ENCODE measurements around the gene CYCS. TPM values are rescaled to one million over a fixed set of nuclear protein-coding genes. Genes with fewer than 3 reads are reported as not detected.
A peak's percentile ranks its signal among the peaks of the same experiment; 100 is the strongest.
"Not testable (repeated sequence)": the region's sequence is repeated elsewhere in the genome, so short reads cannot be mapped to it uniquely, and the experiment has no call there.

CYCS gene
- total and polyA plus RNA-seq, 2 donors: 73.7 to 114 TPM

- peaks cover 0 to 7% of the 10 kb centered on the region in 2 donors for H3K4me1 ChIP-seq (ENCODE audit: control insufficient read depth in 2 of 2, insufficient read depth in 2 of 2, low read length in 2 of 2)
- peak overlapping the region; percentile 79 to 84 for H3K4me3 ChIP-seq (ENCODE audit: low read length in 2 of 2)
- H3K36me3 ChIP-seq (ENCODE audit: control insufficient read depth in 2 of 2, insufficient read depth in 2 of 2, low read length in 1 of 2): peaks cover 16 to 29% of the 10 kb centered on the region in 2 donors
- H3K9me3 ChIP-seq (ENCODE audit: control insufficient read depth in 2 of 2, insufficient read depth in 1 of 2, low read length in 1 of 2): no peaks in the 10 kb centered on the region
- 1% methylated on average over 32 of the region's 32 CpGs for WGBS
- peak overlapping the region; percentile 86 to 88 for H3K27ac ChIP-seq (ENCODE audit: low read depth in 1 of 2, low read length in 1 of 2)
- peak in 4 of 9 donors; percentile 15 to 30 (median 24) for DNase-seq (ENCODE audit: low read depth in 6 of 9, low spot score in 9 of 9)
- H3K27me3 ChIP-seq (ENCODE audit: control insufficient read depth in 2 of 2, insufficient read depth in 1 of 2, low read length in 1 of 2): no peaks in the 10 kb centered on the region
Observed at GRCh38 chr7:25124465-25125136, 459 bp downstream of the CYCS start.

GRCh38 chr7:25122373-25122772 lies 2.7 kb downstream of the CYCS start:
- H3K4me1 ChIP-seq (ENCODE audit: control insufficient read depth in 2 of 2, insufficient read depth in 2 of 2, low read length in 2 of 2): peaks cover 0 to 7% of the 10 kb centered on the region in 2 donors
- H3K4me3 ChIP-seq (ENCODE audit: low read length in 2 of 2): no peak overlapping the region
- DNase-seq (ENCODE audit: low read depth in 6 of 9, low spot score in 9 of 9): no peak
- H3K36me3 ChIP-seq (ENCODE audit: control insufficient read depth in 2 of 2, insufficient read depth in 2 of 2, low read length in 1 of 2): peaks cover 23 to 40% of the 10 kb centered on the region in 2 donors
- H3K9me3 ChIP-seq (ENCODE audit: control insufficient read depth in 2 of 2, insufficient read depth in 1 of 2, low read length in 1 of 2): no peaks in the 10 kb centered on the region
- H3K27ac ChIP-seq (ENCODE audit: low read depth in 1 of 2, low read length in 1 of 2): no peak overlapping the region
- no peaks in the 10 kb centered on the region for H3K27me3 ChIP-seq (ENCODE audit: control insufficient read depth in 2 of 2, insufficient read depth in 1 of 2, low read length in 1 of 2)

GRCh38 chr7:25121599-25121998 lies 3.5 kb downstream of the CYCS start:
- Histone ChIP-seq H3K9me3 (ENCODE audit: control insufficient read depth in 2 of 2, insufficient read depth in 1 of 2, low read length in 1 of 2) (no peaks in the 10 kb centered on the region), H3K27me3 (ENCODE audit: control insufficient read depth in 2 of 2, insufficient read depth in 1 of 2, low read length in 1 of 2) (no peaks in the 10 kb centered on the region), H3K27ac (ENCODE audit: low read depth in 1 of 2, low read length in 1 of 2) (no peak overlapping the region), H3K4me1 (ENCODE audit: control insufficient read depth in 2 of 2, insufficient read depth in 2 of 2, low read length in 2 of 2) (peaks cover 0 to 7% of the 10 kb centered on the region in 2 donors), H3K36me3 (ENCODE audit: control insufficient read depth in 2 of 2, insufficient read depth in 2 of 2, low read length in 1 of 2) (peaks cover 23 to 40% of the 10 kb centered on the region in 2 donors), H3K4me3 (ENCODE audit: low read length in 2 of 2) (no peak overlapping the region)
- no peak for DNase-seq (ENCODE audit: low read depth in 6 of 9, low spot score in 9 of 9)
- 92% methylated on average over 9 of the region's 9 CpGs for WGBS

GRCh38 chr7:25119102-25119501 lies 6.0 kb downstream of the CYCS start:
- Histone ChIP-seq H3K4me3 (ENCODE audit: low read length in 2 of 2) (no peak overlapping the region), H3K36me3 (ENCODE audit: control insufficient read depth in 2 of 2, insufficient read depth in 2 of 2, low read length in 1 of 2) (peaks cover 23 to 40% of the 10 kb centered on the region in 2 donors), H3K27ac (ENCODE audit: low read depth in 1 of 2, low read length in 1 of 2) (no peak overlapping the region), H3K4me1 (ENCODE audit: control insufficient read depth in 2 of 2, insufficient read depth in 2 of 2, low read length in 2 of 2) (peaks cover 0 to 3% of the 10 kb centered on the region in 2 donors), H3K27me3 (ENCODE audit: control insufficient read depth in 2 of 2, insufficient read depth in 1 of 2, low read length in 1 of 2) (no peaks in the 10 kb centered on the region), H3K9me3 (ENCODE audit: control insufficient read depth in 2 of 2, insufficient read depth in 1 of 2, low read length in 1 of 2) (no peaks in the 10 kb centered on the region)
- no peak for DNase-seq (ENCODE audit: low read depth in 6 of 9, low spot score in 9 of 9)
- 98% methylated on average over 8 of the region's 8 CpGs for WGBS

- Histone ChIP-seq H3K27me3 (ENCODE audit: control insufficient read depth in 2 of 2, insufficient read depth in 1 of 2, low read length in 1 of 2) (no peaks in the 10 kb centered on the region), H3K9me3 (ENCODE audit: control insufficient read depth in 2 of 2, insufficient read depth in 1 of 2, low read length in 1 of 2) (no peaks in the 10 kb centered on the region), H3K4me1 (ENCODE audit: control insufficient read depth in 2 of 2, insufficient read depth in 2 of 2, low read length in 2 of 2) (no peaks in the 10 kb centered on the region), H3K4me3 (ENCODE audit: low read length in 2 of 2) (no peak overlapping the region), H3K27ac (ENCODE audit: low read depth in 1 of 2, low read length in 1 of 2) (no peak overlapping the region), H3K36me3 (ENCODE audit: control insufficient read depth in 2 of 2, insufficient read depth in 2 of 2, low read length in 1 of 2) (peaks cover 23 to 40% of the 10 kb centered on the region in 2 donors)
- WGBS: 95% methylated on average over 8 of the region's 8 CpGs
- DNase-seq (ENCODE audit: low read depth in 6 of 9, low spot score in 9 of 9): no peak
Observed at GRCh38 chr7:25118048-25118753, 6.9 kb downstream of the CYCS start.

- peaks cover 21 to 37% of the 10 kb centered on the region in 2 donors for H3K36me3 ChIP-seq (ENCODE audit: control insufficient read depth in 2 of 2, insufficient read depth in 2 of 2, low read length in 1 of 2)
- H3K9me3 ChIP-seq (ENCODE audit: control insufficient read depth in 2 of 2, insufficient read depth in 1 of 2, low read length in 1 of 2): no peaks in the 10 kb centered on the region
- peak overlapping the region in 1 of 2 donors; percentile 8 for H3K27ac ChIP-seq (ENCODE audit: low read depth in 1 of 2, low read length in 1 of 2)
- H3K27me3 ChIP-seq (ENCODE audit: control insufficient read depth in 2 of 2, insufficient read depth in 1 of 2, low read length in 1 of 2): no peaks in the 10 kb centered on the region
- DNase-seq (ENCODE audit: low read depth in 6 of 9, low spot score in 9 of 9): peak in 1 of 9 donors; percentile 9
- no peaks in the 10 kb centered on the region for H3K4me1 ChIP-seq (ENCODE audit: control insufficient read depth in 2 of 2, insufficient read depth in 2 of 2, low read length in 2 of 2)
- H3K4me3 ChIP-seq (ENCODE audit: low read length in 2 of 2): no peak overlapping the region
- 90% methylated on average over 7 of the region's 7 CpGs for WGBS
Observed at GRCh38 chr7:25117226-25118047, 7.6 kb downstream of the CYCS start.

GRCh38 chr7:25116621-25117020 lies 8.4 kb downstream of the CYCS start:
- no peaks in the 10 kb centered on the region for H3K27me3 ChIP-seq (ENCODE audit: control insufficient read depth in 2 of 2, insufficient read depth in 1 of 2, low read length in 1 of 2)
- H3K4me1 ChIP-seq (ENCODE audit: control insufficient read depth in 2 of 2, insufficient read depth in 2 of 2, low read length in 2 of 2): no peaks in the 10 kb centered on the region
- H3K27ac ChIP-seq (ENCODE audit: low read depth in 1 of 2, low read length in 1 of 2): no peak overlapping the region
- peaks cover 16 to 29% of the 10 kb centered on the region in 2 donors for H3K36me3 ChIP-seq (ENCODE audit: control insufficient read depth in 2 of 2, insufficient read depth in 2 of 2, low read length in 1 of 2)
- H3K4me3 ChIP-seq (ENCODE audit: low read length in 2 of 2): no peak overlapping the region
- no peak for DNase-seq (ENCODE audit: low read depth in 6 of 9, low spot score in 9 of 9)
- H3K9me3 ChIP-seq (ENCODE audit: control insufficient read depth in 2 of 2, insufficient read depth in 1 of 2, low read length in 1 of 2): no peaks in the 10 kb centered on the region
- WGBS: 94% methylated on average over 5 of the region's 5 CpGs

GRCh38 chr7:25110514-25110913 lies 14.5 kb downstream of the CYCS start:
- WGBS: 94% methylated on average over 2 of the region's 2 CpGs
- H3K9me3 ChIP-seq (ENCODE audit: control insufficient read depth in 2 of 2, insufficient read depth in 1 of 2, low read length in 1 of 2); H3K36me3 ChIP-seq (ENCODE audit: control insufficient read depth in 2 of 2, insufficient read depth in 2 of 2, low read length in 1 of 2); H3K27me3 ChIP-seq (ENCODE audit: control insufficient read depth in 2 of 2, insufficient read depth in 1 of 2, low read length in 1 of 2); H3K27ac ChIP-seq (ENCODE audit: low read depth in 1 of 2, low read length in 1 of 2); H3K4me3 ChIP-seq (ENCODE audit: low read length in 2 of 2); DNase-seq (ENCODE audit: low read depth in 6 of 9, low spot score in 9 of 9); H3K4me1 ChIP-seq (ENCODE audit: control insufficient read depth in 2 of 2, insufficient read depth in 2 of 2, low read length in 2 of 2): not testable (repeated sequence)

- Histone ChIP-seq H3K27ac (ENCODE audit: low read depth in 1 of 2, low read length in 1 of 2) (no peak overlapping the region), H3K4me3 (ENCODE audit: low read length in 2 of 2) (no peak overlapping the region), H3K27me3 (ENCODE audit: control insufficient read depth in 2 of 2, insufficient read depth in 1 of 2, low read length in 1 of 2) (no peaks in the 10 kb centered on the region), H3K9me3 (ENCODE audit: control insufficient read depth in 2 of 2, insufficient read depth in 1 of 2, low read length in 1 of 2) (peaks cover 0 to 5% of the 10 kb centered on the region in 2 donors), H3K36me3 (ENCODE audit: control insufficient read depth in 2 of 2, insufficient read depth in 2 of 2, low read length in 1 of 2) (no peaks in the 10 kb centered on the region), H3K4me1 (ENCODE audit: control insufficient read depth in 2 of 2, insufficient read depth in 2 of 2, low read length in 2 of 2) (no peaks in the 10 kb centered on the region)
- 81% methylated on average over 3 of the region's 3 CpGs for WGBS
- DNase-seq (ENCODE audit: low read depth in 6 of 9, low spot score in 9 of 9): no peak
Observed at GRCh38 chr7:25109276-25109675, 15.8 kb downstream of the CYCS start.

All from thymus (tissue), 11 donors.